OCI-LY7 (cell line): ENCODE results near the gene NIPBL. TPM values are rescaled to one million over a fixed set of nuclear protein-coding genes. Genes with fewer than 3 reads are reported as not detected.
"Not testable (repeated sequence)": the region's sequence is repeated elsewhere in the genome, so short reads cannot be mapped to it uniquely, and the experiment has no call there.

ENCODE experiments used
- BruUV-seq: library from RNA; stranded (reverse); fragments of 400-500 nt; replicated peaks from 2 replicates; lab custom pipeline; 2021; lab: Mats Ljungman, UMichigan
- CTCF ChIA-PET: fragments of 300-600 bp; sonication (Branson Sonifier 250); formaldehyde crosslinking; loops from one replicate; lab custom pipeline; 2022; ENCODE audit warnings: antibody characterized with exemption; ENCODE audit not compliant: unreplicated experiment; lab: Charles Lee
- POLR2A ChIA-PET: fragments of 300-600 bp; sonication (Branson Sonifier 250); formaldehyde crosslinking; loops from one replicate; lab custom pipeline; 2022; ENCODE audit warnings: antibody characterized with exemption; lab: Charles Lee
- DNase-seq: peaks from one replicate; pipeline ENCODE4 v3.0.0-alpha.2; 2015; ENCODE audit warnings: low spot score
- H2AFZ ChIP-seq: fragments of 200-600 bp; sonication (generic), shearing (Covaris generic); 2 replicates; pipeline ENCODE4 v1.6.1; 2014; ENCODE audit warnings: mild to moderate bottlenecking, antibody characterized with exemption, low read length, moderate library complexity
- H3K27ac ChIP-seq: fragments of 200-600 bp; sonication (generic); 2 replicates; pipeline ENCODE4 v1.5.1; 2014; ENCODE audit warnings: mixed run types, low read depth, mild to moderate bottlenecking, moderate library complexity, low read length, inconsistent platforms; ENCODE audit not compliant: poor library complexity, severe bottlenecking
- H3K36me3 ChIP-seq: fragments of 200-600 bp; sonication (generic); 2 replicates; pipeline ENCODE4 v1.6.1; 2014; ENCODE audit warnings: mild to moderate bottlenecking, antibody characterized with exemption, low read length, moderate library complexity, mixed read lengths; ENCODE audit not compliant: insufficient read depth
- H3K4me1 ChIP-seq: fragments of 200-600 bp; sonication (generic); 2 replicates; pipeline ENCODE4 v1.5.1; 2014; ENCODE audit warnings: mild to moderate bottlenecking, low read length; ENCODE audit not compliant: insufficient read depth, poor library complexity, severe bottlenecking
- H3K4me2 ChIP-seq: fragments of 200-600 bp; sonication (generic); 2 replicates; pipeline ENCODE4 v1.6.1; 2014; ENCODE audit warnings: mild to moderate bottlenecking, low read length
- H3K4me3 ChIP-seq: fragments of 200-600 bp; sonication (generic); 2 replicates; pipeline ENCODE4 v1.5.1; 2014; ENCODE audit warnings: mild to moderate bottlenecking, low read depth, low read length; ENCODE audit not compliant: poor library complexity, severe bottlenecking
- H3K79me2 ChIP-seq: fragments of 200-600 bp; sonication (generic); 2 replicates; pipeline ENCODE4 v1.6.1; 2016; ENCODE audit warnings: low read depth, mild to moderate bottlenecking, low read length, moderate library complexity, mixed read lengths; ENCODE audit not compliant: insufficient read depth
- H3K9me2 ChIP-seq: fragments of 200-600 bp; sonication (generic); 2 replicates; pipeline ENCODE4 v1.6.1; 2016; ENCODE audit warnings: mild to moderate bottlenecking, low read length, mixed read lengths; ENCODE audit not compliant: insufficient read depth
- H3K9me3 ChIP-seq: fragments of 200-600 bp; sonication (generic); 2 replicates; pipeline ENCODE4 v1.6.1; 2014; ENCODE audit warnings: mild to moderate bottlenecking, mixed run types, low read length, mixed read lengths
- H4K20me1 ChIP-seq: fragments of 200-600 bp; sonication (generic); 2 replicates; pipeline ENCODE4 v1.6.1; 2014; ENCODE audit warnings: mild to moderate bottlenecking, antibody characterized with exemption, low read length, moderate library complexity, mixed read lengths; ENCODE audit not compliant: insufficient read depth
- EZH2phosphoT487 ChIP-seq: fragments of 200-600 bp; sonication (generic); IDR thresholded peaks from 2 replicates; pipeline ENCODE4 v1.6.1; 2018; ENCODE audit warnings: low read depth, borderline replicate concordance, mild to moderate bottlenecking, mixed run types, antibody characterized with exemption, low read length, moderate library complexity, mixed read lengths
- intact Hi-C: fragments of 100-400 bp; cut with micrococcal nuclease; formaldehyde crosslinking; loops from one replicate; pipeline ENCODE4 v1.10.0; 2022; ENCODE audit not compliant: unreplicated experiment
- total RNA-seq, 2 experiments: library from RNA; depleted of rRNA in 1 of 2; stranded (reverse); fragments of >200 nt in 1 of 2; shearing (Covaris generic) in 1 of 2; gene quantifications; 2 replicates each; pipeline ENCODE4 v1.2.3, GENCODE V29; 2014 to 2022
- TF ChIP-seq, protein P1 (sequence below): fragments of 200-600 bp; sonication (generic); conservative IDR thresholded peaks from 2 replicates; pipeline ENCODE4 v1.5.1; 2014; ENCODE audit warnings: mild to moderate bottlenecking, antibody characterized with exemption, low read length, moderate library complexity, mixed read lengths

The NIPBL gene
- total RNA-seq, 2 experiments from 2014 or later, result 24.9 to 56.1 TPM

DNA sequence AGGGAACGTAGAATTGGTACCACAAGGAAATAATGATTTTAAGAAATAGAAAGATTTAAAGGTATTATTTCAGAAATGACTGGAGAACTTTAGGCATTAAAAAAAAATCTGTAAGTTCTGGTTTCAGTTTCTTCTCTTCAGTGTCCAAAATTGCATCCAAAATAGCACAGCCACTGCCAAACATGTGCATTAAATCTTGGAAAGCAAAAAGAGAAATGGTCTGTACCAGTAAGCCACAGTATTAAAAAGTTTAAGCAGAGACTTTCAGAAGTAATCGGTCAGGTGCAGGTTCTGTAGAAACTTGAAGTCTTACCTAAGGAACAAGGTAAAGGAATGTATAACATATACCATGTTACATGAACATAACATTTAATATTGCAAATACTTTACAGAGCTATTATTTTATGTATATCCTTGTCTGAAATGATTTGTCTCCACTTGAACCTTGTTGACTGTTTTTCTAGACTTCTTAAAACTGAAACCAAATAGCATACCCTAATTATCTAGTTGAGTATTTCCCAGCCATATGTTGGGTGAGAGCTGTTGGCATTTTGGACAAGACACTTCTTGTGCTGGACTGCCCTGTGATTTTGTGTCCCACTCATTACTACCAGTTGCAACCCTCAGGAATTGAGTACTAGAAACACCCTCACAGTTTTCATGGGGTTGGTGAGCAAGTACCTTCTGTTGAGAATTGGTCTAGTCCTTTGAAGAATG is 32.1 kb downstream of the NIPBL start:
- no peaks in the 10 kb centered on the region for H3K9me2 ChIP-seq
- no peaks in the 10 kb centered on the region for H3K9me3 ChIP-seq
- no peak overlapping the region for H3K4me3 ChIP-seq
- intact Hi-C loops, result no loop called here
- no peak for TF ChIP-seq EZH2phosphoT487
- TF ChIP-seq, protein P1, sequence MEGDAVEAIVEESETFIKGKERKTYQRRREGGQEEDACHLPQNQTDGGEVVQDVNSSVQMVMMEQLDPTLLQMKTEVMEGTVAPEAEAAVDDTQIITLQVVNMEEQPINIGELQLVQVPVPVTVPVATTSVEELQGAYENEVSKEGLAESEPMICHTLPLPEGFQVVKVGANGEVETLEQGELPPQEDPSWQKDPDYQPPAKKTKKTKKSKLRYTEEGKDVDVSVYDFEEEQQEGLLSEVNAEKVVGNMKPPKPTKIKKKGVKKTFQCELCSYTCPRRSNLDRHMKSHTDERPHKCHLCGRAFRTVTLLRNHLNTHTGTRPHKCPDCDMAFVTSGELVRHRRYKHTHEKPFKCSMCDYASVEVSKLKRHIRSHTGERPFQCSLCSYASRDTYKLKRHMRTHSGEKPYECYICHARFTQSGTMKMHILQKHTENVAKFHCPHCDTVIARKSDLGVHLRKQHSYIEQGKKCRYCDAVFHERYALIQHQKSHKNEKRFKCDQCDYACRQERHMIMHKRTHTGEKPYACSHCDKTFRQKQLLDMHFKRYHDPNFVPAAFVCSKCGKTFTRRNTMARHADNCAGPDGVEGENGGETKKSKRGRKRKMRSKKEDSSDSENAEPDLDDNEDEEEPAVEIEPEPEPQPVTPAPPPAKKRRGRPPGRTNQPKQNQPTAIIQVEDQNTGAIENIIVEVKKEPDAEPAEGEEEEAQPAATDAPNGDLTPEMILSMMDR, result no peak
- DNase-seq, result no peak
- peaks cover 99% of the 10 kb centered on the region for H3K79me2 ChIP-seq
- no peaks in the 10 kb centered on the region for H3K4me1 ChIP-seq
- no peak overlapping the region for H2AFZ ChIP-seq
- ChIA-PET CTCF (no interaction called here), POLR2A (interaction anchor here (0.9 to 1.2 kb wide), 2 partner anchors 11 to 13 kb away, joined by 4 to 6 read pairs; no protein-coding TSS in a partner anchor)
- no peak overlapping the region for H3K4me2 ChIP-seq
- H3K27ac ChIP-seq, result no peak overlapping the region
- no peaks in the 10 kb centered on the region for H3K36me3 ChIP-seq
- H4K20me1 ChIP-seq, result peaks cover 42% of the 10 kb centered on the region
- BruUV-seq, result no TSS peak

DNA sequence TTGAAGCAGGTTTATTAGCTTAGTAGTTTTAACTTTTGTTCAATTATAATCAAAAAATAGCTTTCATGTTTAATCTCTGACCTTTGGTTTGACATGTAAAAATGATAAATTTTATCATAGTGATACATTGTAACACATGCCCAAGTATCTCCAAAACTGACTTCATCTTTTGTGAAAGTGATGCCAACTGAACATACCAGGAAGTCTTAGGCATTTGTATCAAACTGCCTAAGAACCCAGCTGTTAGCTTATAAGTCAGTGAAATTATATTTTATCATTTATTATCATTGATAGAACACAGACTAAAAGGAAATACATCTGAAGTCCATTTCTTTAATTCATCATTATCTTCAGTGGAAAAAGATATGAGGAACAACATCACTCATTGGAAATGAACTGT is 39.1 kb downstream of the NIPBL start:
- H3K36me3 ChIP-seq, result no peaks in the 10 kb centered on the region
- H3K4me3 ChIP-seq, result no peak overlapping the region
- no peaks in the 10 kb centered on the region for H3K9me2 ChIP-seq
- H3K79me2 ChIP-seq, result peaks cover 77% of the 10 kb centered on the region
- no peak for DNase-seq
- no peak overlapping the region for H3K4me2 ChIP-seq
- H4K20me1 ChIP-seq, result peaks cover 22% of the 10 kb centered on the region; the same call in 1 of the 2 replicates
- H3K4me1 ChIP-seq, result no peaks in the 10 kb centered on the region
- ChIA-PET CTCF (no interaction called here), POLR2A (interaction anchor here (0.6 to 1.4 kb wide), 9 partner anchors 8 to 194 kb away, joined by 3 to 5 read pairs (median 4); no protein-coding TSS in a partner anchor)
- H3K27ac ChIP-seq, result no peak overlapping the region
- intact Hi-C loops, result no loop called here
- no TSS peak for BruUV-seq
- TF ChIP-seq EZH2phosphoT487, result no peak
- TF ChIP-seq, protein P1, result no peak
- H2AFZ ChIP-seq, result no peak overlapping the region
- no peaks in the 10 kb centered on the region for H3K9me3 ChIP-seq

DNA sequence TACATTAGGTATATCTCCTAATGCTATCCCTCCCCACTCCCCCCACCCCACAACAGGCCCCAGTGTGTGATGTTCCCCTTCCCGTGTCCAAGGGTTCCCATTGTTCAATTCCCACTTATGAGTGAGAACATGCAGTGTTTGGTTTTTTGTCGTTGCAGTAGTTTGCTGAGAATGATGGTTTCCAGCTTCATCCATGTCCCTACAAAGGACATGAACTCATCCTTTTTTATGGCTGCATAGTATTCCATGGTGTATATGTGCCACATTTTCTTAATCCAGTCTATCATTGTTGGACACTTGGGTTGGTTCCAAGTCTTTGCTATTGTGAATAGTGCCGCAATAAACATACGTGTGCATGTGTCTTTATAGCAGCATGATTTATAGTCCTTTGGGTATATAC is 40.0 kb downstream of the NIPBL start:
- H3K36me3 ChIP-seq, H3K4me3 ChIP-seq, H3K9me3 ChIP-seq, H3K27ac ChIP-seq, BruUV-seq, DNase-seq, H3K4me2 ChIP-seq, POLR2A ChIA-PET, CTCF ChIA-PET, H3K9me2 ChIP-seq, intact Hi-C loops, H3K4me1 ChIP-seq, H2AFZ ChIP-seq: not testable (repeated sequence)
- peaks cover 77% of the 10 kb centered on the region for H3K79me2 ChIP-seq
- H4K20me1 ChIP-seq, result peaks cover 12% of the 10 kb centered on the region; the same call in 1 of the 2 replicates

DNA sequence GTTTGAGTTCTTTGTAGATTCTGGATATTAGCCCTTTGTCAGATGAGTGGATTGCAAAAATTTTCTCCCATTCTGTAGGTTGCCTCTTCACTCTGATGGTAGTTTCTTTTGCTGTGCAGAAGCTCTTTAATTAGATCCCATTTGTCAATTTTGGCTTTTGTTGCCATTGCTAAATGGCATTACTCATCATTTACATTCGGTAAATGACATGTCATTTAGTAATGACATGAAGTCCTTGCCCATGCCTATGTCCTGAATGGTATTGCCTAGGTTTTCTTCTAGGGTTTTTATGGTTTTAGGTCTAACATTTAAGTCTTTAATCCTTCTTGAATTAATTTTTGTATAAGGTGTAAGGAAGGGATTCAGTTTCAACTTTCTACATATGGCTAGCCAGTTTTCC is 40.8 kb downstream of the NIPBL start:
- H3K4me2 ChIP-seq, H2AFZ ChIP-seq, H3K27ac ChIP-seq, H3K9me3 ChIP-seq, POLR2A ChIA-PET, H3K4me3 ChIP-seq, DNase-seq, CTCF ChIA-PET, H3K9me2 ChIP-seq, BruUV-seq, H3K36me3 ChIP-seq, H3K4me1 ChIP-seq, intact Hi-C loops: not testable (repeated sequence)
- Histone ChIP-seq H4K20me1 (peaks cover 12% of the 10 kb centered on the region; the same call in 1 of the 2 replicates), H3K79me2 (peaks cover 77% of the 10 kb centered on the region)
